ENCODE measurements around the gene ABHD4. TPM values are rescaled to one million over a fixed set of nuclear protein-coding genes. Genes with fewer than 3 reads are reported as not detected.

Gene ABHD4
- polyA plus RNA-seq, 2 of the 4 experiments (the other 2 are of a cell fraction) = 58.3 to 70.7 TPM

DNA sequence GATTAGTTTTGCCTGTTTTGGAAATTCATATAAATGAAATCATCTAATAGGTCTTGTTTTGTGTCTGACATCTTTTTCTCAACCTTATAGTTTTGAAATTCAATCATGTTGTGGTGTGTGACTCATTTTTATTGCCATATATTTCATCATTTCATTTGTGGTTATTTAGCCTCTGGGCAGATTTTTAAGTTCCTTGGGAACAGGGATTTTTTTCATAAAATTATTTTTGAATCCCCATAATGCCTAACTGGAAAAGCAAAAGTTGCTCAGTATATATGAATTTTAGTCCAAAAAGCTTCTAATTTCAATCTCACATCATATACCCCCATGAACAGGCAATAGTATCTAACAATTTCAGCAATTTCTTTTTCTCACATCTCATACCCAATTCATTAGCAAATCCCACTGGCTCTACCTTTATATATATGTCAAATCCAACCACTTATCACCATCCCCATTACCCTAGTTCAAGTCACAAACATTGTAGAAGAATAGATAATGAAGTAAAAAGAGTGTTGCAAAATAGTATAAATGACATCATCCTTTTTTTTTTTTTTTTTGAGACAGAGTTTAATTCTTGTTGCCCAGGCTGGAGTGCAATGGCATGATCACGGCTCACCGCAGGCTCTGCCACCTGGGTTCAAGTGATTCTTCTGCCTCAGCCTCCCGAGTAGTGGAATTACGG is 48.6 kb downstream of the ABHD4 start:
- WGBS (ENCODE audit: missing lambda C conversion rate) = 87% methylated on average over 4 of the region's 4 CpGs
- peak overlapping the region; percentile 79 to 80 for H3K27ac ChIP-seq
- no peak for TF ChIP-seq NR3C1 (IDR thresholded peaks at IDR 0.05)
- TF ChIP-seq HOXB13 (CRISPR knock-in tag; IDR thresholded peaks at IDR 0.05; ENCODE audit: low read depth) = no peak
- no peak for TF ChIP-seq POLR2A (IDR thresholded peaks at IDR 0.05; ENCODE audit: low read length)
- no peak for TF ChIP-seq BHLHE40 (IDR thresholded peaks at IDR 0.05; ENCODE audit: low read depth, low read length)
- TF ChIP-seq ZFP36 (IDR thresholded peaks at IDR 0.05; ENCODE audit: borderline replicate concordance, partially characterized antibody) = no peak
- TF ChIP-seq MAFK (IDR thresholded peaks at IDR 0.05; ENCODE audit: partially characterized antibody) = no peak
- no peak for TF ChIP-seq CHD4 (IDR thresholded peaks at IDR 0.05; ENCODE audit: borderline replicate concordance)
- TF ChIP-seq EP300 (IDR thresholded peaks at IDR 0.05) = no peak
- TF ChIP-seq, protein P1, sequence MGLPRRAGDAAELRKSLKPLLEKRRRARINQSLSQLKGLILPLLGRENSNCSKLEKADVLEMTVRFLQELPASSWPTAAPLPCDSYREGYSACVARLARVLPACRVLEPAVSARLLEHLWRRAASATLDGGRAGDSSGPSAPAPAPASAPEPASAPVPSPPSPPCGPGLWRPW (IDR thresholded peaks at IDR 0.05) = peak; percentile 44; the same call in 1 of the 2 replicates
- TF ChIP-seq, protein P2, sequence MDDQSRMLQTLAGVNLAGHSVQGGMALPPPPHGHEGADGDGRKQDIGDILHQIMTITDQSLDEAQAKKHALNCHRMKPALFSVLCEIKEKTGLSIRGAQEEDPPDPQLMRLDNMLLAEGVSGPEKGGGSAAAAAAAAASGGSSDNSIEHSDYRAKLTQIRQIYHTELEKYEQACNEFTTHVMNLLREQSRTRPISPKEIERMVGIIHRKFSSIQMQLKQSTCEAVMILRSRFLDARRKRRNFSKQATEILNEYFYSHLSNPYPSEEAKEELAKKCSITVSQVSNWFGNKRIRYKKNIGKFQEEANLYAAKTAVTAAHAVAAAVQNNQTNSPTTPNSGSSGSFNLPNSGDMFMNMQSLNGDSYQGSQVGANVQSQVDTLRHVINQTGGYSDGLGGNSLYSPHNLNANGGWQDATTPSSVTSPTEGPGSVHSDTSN (IDR thresholded peaks at IDR 0.05) = no peak
- TF ChIP-seq CEBPB (IDR thresholded peaks at IDR 0.05) = peak; percentile 41 to 60; a peak in 2 of 4 replicates
- TF ChIP-seq FOSL2 (IDR thresholded peaks at IDR 0.05) = peak; percentile 55
- peak; percentile 76 for TF ChIP-seq FOSL2 (CRISPR knock-in tag; IDR thresholded peaks at IDR 0.05)
- TF ChIP-seq JUNB (IDR thresholded peaks at IDR 0.05) = peak; percentile 67
- TF ChIP-seq RNF2 (IDR thresholded peaks at IDR 0.05; ENCODE audit: borderline replicate concordance, low read depth) = no peak
- no peak for TF ChIP-seq NFE2L2 (conservative IDR thresholded peaks at IDR 0.05; ENCODE audit: low read length)
- no peak for TF ChIP-seq CBX2 (IDR thresholded peaks at IDR 0.05; ENCODE audit: borderline replicate concordance, low read depth)
- TF ChIP-seq HOXA7 (CRISPR knock-in tag; IDR thresholded peaks at IDR 0.05) = no peak
- TF ChIP-seq NPAS2 (CRISPR knock-in tag; IDR thresholded peaks at IDR 0.05; ENCODE audit: borderline replicate concordance) = no peak
- no peak for TF ChIP-seq SMC3 (IDR thresholded peaks at IDR 0.05)
- no peak for TF ChIP-seq TFCP2L1 (CRISPR knock-in tag; IDR thresholded peaks at IDR 0.05)
- TF ChIP-seq ZC3H11A (IDR thresholded peaks at IDR 0.05) = no peak
- ATAC-seq = no peak
- H3K4me3 ChIP-seq = no peak overlapping the region
- H3K9me3 ChIP-seq = no peaks in the 10 kb centered on the region
- H3K4me2 ChIP-seq = peak overlapping the region; percentile 58
- DNase-seq (ENCODE audit: low read depth in 1 of 2, low spot score in 1 of 2) = peak in 1 of 2 experiments; percentile 27
- ChIA-PET CTCF (interaction anchor here (1.1 to 15.5 kb wide), 6 partner anchors 13 to 207 kb away, joined by 3 to 376 read pairs (median 10); partner anchors contain the start of gene ABHD4), POLR2A (interaction anchor here (0.7 to 1.4 kb wide), 4 partner anchors 47 to 120 kb away, joined by 3 to 7 read pairs (median 4); partner anchors contain the start of genes DAD1 and OXA1L)
- H3K4me1 ChIP-seq = peaks cover 53% of the 10 kb centered on the region
- FAIRE-seq = no peak

DNA sequence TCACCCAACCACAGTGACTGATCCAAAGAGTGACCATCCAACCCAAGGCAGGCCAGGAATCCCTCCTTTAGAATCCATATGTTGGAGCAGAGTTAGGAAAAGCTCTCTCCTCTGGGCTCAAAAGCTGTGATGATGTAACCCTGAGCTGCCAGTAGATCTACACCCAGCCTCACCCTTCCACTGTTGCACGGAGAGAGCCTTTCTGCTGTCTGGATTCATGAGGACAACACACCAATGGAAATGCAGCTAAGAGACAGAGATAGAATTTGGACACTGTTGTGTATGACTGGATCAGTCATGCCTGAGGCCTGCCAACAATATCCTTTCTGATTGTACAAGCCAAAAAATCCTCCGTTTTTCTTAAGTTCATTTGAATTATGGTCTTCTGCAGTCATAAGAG is 50.4 kb downstream of the ABHD4 start:
- Histone ChIP-seq H3K4me1 (peaks cover 50% of the 10 kb centered on the region), H3K4me3 (no peak overlapping the region), H3K4me2 (no peak overlapping the region), H3K27ac (peak overlapping the region; percentile 31 to 37; a peak in 4 of 6 replicates), H3K9me3 (no peaks in the 10 kb centered on the region)
- TF ChIP-seq ZNF302 (CRISPR knock-in tag; IDR thresholded peaks at IDR 0.05) (no peak), HEYL (CRISPR knock-in tag; IDR thresholded peaks at IDR 0.05) (no peak), ZFP36 (IDR thresholded peaks at IDR 0.05; ENCODE audit: borderline replicate concordance, partially characterized antibody) (no peak), HDAC2 (IDR thresholded peaks at IDR 0.05) (no peak), CHD4 (IDR thresholded peaks at IDR 0.05; ENCODE audit: borderline replicate concordance) (no peak), NFE2L2 (conservative IDR thresholded peaks at IDR 0.05; ENCODE audit: low read length) (no peak), EP300 (IDR thresholded peaks at IDR 0.05) (no peak), SREBF2 (IDR thresholded peaks at IDR 0.05) (no peak), FOSB (CRISPR knock-in tag; IDR thresholded peaks at IDR 0.05) (no peak)
- TF ChIP-seq, protein P3, sequence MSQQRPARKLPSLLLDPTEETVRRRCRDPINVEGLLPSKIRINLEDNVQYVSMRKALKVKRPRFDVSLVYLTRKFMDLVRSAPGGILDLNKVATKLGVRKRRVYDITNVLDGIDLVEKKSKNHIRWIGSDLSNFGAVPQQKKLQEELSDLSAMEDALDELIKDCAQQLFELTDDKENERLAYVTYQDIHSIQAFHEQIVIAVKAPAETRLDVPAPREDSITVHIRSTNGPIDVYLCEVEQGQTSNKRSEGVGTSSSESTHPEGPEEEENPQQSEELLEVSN (IDR thresholded peaks at IDR 0.05; ENCODE audit: borderline replicate concordance, low read depth) = no peak
- ATAC-seq (no peak), FAIRE-seq (no peak), DNase-seq (ENCODE audit: low read depth in 1 of 2, low spot score in 1 of 2) (no peak)
- WGBS (ENCODE audit: missing lambda C conversion rate) = 71% methylated on average over 2 of the region's 2 CpGs
- ChIA-PET POLR2A (interaction anchor here (0.5 to 1.1 kb wide), 2 partner anchors 59 to 78 kb away, joined by 5 read pairs; partner anchors contain the start of gene DAD1), CTCF (interaction anchor here (0.8 to 15.5 kb wide), 7 partner anchors 35 to 205 kb away, joined by 3 to 376 read pairs (median 4); partner anchors contain the start of gene ABHD4)

Data from A549 (cell line).